IMR-90 (cell line): ENCODE measurements around the gene NKAIN4. TPM values are rescaled to one million over a fixed set of nuclear protein-coding genes. Genes with fewer than 3 reads are reported as not detected.

ENCODE experiments used
- ATAC-seq: fragments of 200-7000 bp; cut with Tn5 transposase; 2 replicates; pipeline ENCODE4 v1.9.1; 2020; ENCODE audit warnings: low read depth, mild to moderate bottlenecking, moderate library complexity
- BruUV-seq: library from RNA; stranded (reverse); fragments of 400-500 nt; replicated peaks from 2 replicates; lab custom pipeline; 2021; lab: Mats Ljungman, UMichigan
- CTCF ChIA-PET: fragments of 300-600 bp; formaldehyde crosslinking; extraction: SDS; loops from one replicate; lab custom pipeline; 2021; ENCODE audit warnings: antibody characterized with exemption; lab: Yijun Ruan, JAX
- POLR2A ChIA-PET: fragments of 300-600 bp; sonication (Branson Sonifier 250); formaldehyde crosslinking; loops from one replicate; lab custom pipeline; 2022; ENCODE audit warnings: antibody characterized with exemption; ENCODE audit not compliant: unreplicated experiment; lab: Charles Lee
- DNase-seq: peaks from one replicate; pipeline ENCODE4 v3.0.0; 2013
- H2AFZ ChIP-seq: replicated peaks from 2 replicates; pipeline ENCODE3; 2013; ENCODE audit warnings: low read length, mild to moderate bottlenecking; ENCODE audit not compliant: poor library complexity
- H2AK5ac ChIP-seq: 2 replicates; pipeline ENCODE4 v1.6.1; 2013; ENCODE audit warnings: low read depth, low read length, inconsistent platforms
- H2AK9ac ChIP-seq: replicated peaks from 2 replicates; pipeline ENCODE3; 2013; ENCODE audit warnings: mild to moderate bottlenecking, low read depth, low read length, moderate library complexity; ENCODE audit not compliant: poor library complexity
- H2BK120ac ChIP-seq: 2 replicates; pipeline ENCODE4 v1.6.1; 2013; ENCODE audit warnings: low read depth, low read length, inconsistent platforms
- H2BK15ac ChIP-seq: 3 replicates; pipeline ENCODE4 v1.6.1; 2013; ENCODE audit warnings: low read depth, low read length, inconsistent platforms
- H2BK20ac ChIP-seq: 2 replicates; pipeline ENCODE4 v1.6.1; 2013; ENCODE audit warnings: low read depth, mild to moderate bottlenecking, inconsistent platforms, low read length, moderate library complexity
- H2BK5ac ChIP-seq: 2 replicates; pipeline ENCODE4 v1.6.1; 2013; ENCODE audit warnings: mild to moderate bottlenecking, low read depth, low read length, inconsistent platforms; ENCODE audit not compliant: poor library complexity, severe bottlenecking
- H3K14ac ChIP-seq: replicated peaks from 2 replicates; pipeline ENCODE4 v1.6.1; 2013; ENCODE audit warnings: low read depth, low read length, inconsistent platforms
- H3K18ac ChIP-seq: 2 replicates; pipeline ENCODE4 v1.6.1; 2013; ENCODE audit warnings: low read depth, low read length, control low read depth
- H3K23ac ChIP-seq: 2 replicates; pipeline ENCODE4 v1.6.1; 2013; ENCODE audit warnings: low read depth, low read length, inconsistent platforms
- H3K27ac ChIP-seq: 2 replicates; pipeline ENCODE4 v1.5.1; 2013; ENCODE audit warnings: mild to moderate bottlenecking, control low read depth, low read length; ENCODE audit not compliant: insufficient read depth
- H3K27me3 ChIP-seq: 2 replicates; pipeline ENCODE4 v1.6.1; 2013; ENCODE audit warnings: low read length; ENCODE audit not compliant: control insufficient read depth, insufficient read depth
- H3K36me3 ChIP-seq: 2 replicates; pipeline ENCODE4 v1.6.1; 2013; ENCODE audit warnings: low read length, mixed read lengths; ENCODE audit not compliant: control insufficient read depth, insufficient read depth
- H3K4ac ChIP-seq: 2 replicates; pipeline ENCODE4 v1.6.1; 2013; ENCODE audit warnings: low read depth, low read length, inconsistent platforms
- H3K4me1 ChIP-seq: 2 replicates; pipeline ENCODE4 v1.6.1; 2013; ENCODE audit warnings: low read length, mixed read lengths; ENCODE audit not compliant: control insufficient read depth, insufficient read depth
- H3K4me2 ChIP-seq: 2 replicates; pipeline ENCODE4 v1.6.1; 2013; ENCODE audit warnings: low read depth, mild to moderate bottlenecking, control low read depth, low read length, moderate library complexity
- H3K4me3 ChIP-seq: 2 replicates; pipeline ENCODE4 v1.5.1; 2013; ENCODE audit warnings: low read depth, mild to moderate bottlenecking, control low read depth, low read length, moderate library complexity; ENCODE audit not compliant: insufficient read depth
- H3K56ac ChIP-seq: 2 replicates; pipeline ENCODE4 v1.6.1; 2013; ENCODE audit warnings: low read length, inconsistent platforms; ENCODE audit not compliant: insufficient read depth; ENCODE audit errors: extremely low read depth
- H3K79me1 ChIP-seq, 2 experiments: 2 replicates each; pipeline ENCODE4 v1.6.1; 2013; ENCODE audit warnings: low read length in 2 of 2, inconsistent platforms in 1 of 2, low read depth in 1 of 2
- H3K9ac ChIP-seq: 2 replicates; pipeline ENCODE4 v1.6.1; 2013; ENCODE audit warnings: low read depth, low read length, control low read depth
- H3K9me1 ChIP-seq: 2 replicates; pipeline ENCODE4 v1.6.1; 2013; ENCODE audit warnings: low read length, inconsistent platforms; ENCODE audit not compliant: insufficient read depth
- H3K9me3 ChIP-seq: 2 replicates; pipeline ENCODE4 v1.6.1; 2013; ENCODE audit warnings: low read length; ENCODE audit not compliant: control insufficient read depth, insufficient read depth
- H4K20me1 ChIP-seq: 2 replicates; pipeline ENCODE4 v1.6.1; 2013; ENCODE audit warnings: low read length, inconsistent platforms; ENCODE audit not compliant: insufficient read depth
- H4K5ac ChIP-seq: 2 replicates; pipeline ENCODE4 v1.6.1; 2013; ENCODE audit warnings: mild to moderate bottlenecking, low read depth, low read length, control low read depth
- H4K8ac ChIP-seq, 2 experiments: 2 replicates each; pipeline ENCODE4 v1.6.1; 2013; ENCODE audit warnings: low read depth in 2 of 2, low read length in 2 of 2, control low read depth in 1 of 2, inconsistent platforms in 1 of 2
- H4K91ac ChIP-seq: 2 replicates; pipeline ENCODE4 v1.6.1; 2013; ENCODE audit warnings: low read depth, low read length, inconsistent platforms; ENCODE audit not compliant: insufficient read depth
- BHLHE40 ChIP-seq: fragments of 150-350 bp; IDR thresholded peaks from 2 replicates; pipeline ENCODE4 v1.6.1; 2016; ENCODE audit warnings: mild to moderate bottlenecking, low read depth, low read length
- CEBPB ChIP-seq: IDR thresholded peaks from 2 replicates; pipeline ENCODE4 v1.6.1; 2012; ENCODE audit warnings: low read depth, low read length, improper control_type of control experiment
- CHD1 ChIP-seq: IDR thresholded peaks from 2 replicates; pipeline ENCODE4 v1.6.1; 2012; ENCODE audit warnings: low read depth, low read length, improper control_type of control experiment
- CTCF ChIP-seq: conservative IDR thresholded peaks from 2 replicates; pipeline ENCODE4 v1.5.1; 2012; ENCODE audit warnings: mild to moderate bottlenecking, low read depth, low read length, improper control_type of control experiment
- ELK1 ChIP-seq: fragments of 150-350 bp; IDR thresholded peaks from 2 replicates; pipeline ENCODE4 v1.6.1; 2016; ENCODE audit warnings: low read depth, mild to moderate bottlenecking, low read length, moderate library complexity, borderline replicate concordance
- FOS ChIP-seq: fragments of 150-350 bp; IDR thresholded peaks from 2 replicates; pipeline ENCODE4 v1.6.1; 2016; ENCODE audit warnings: low read depth, low read length
- MAFK ChIP-seq: IDR thresholded peaks from 2 replicates; pipeline ENCODE4 v1.6.1; 2012; ENCODE audit warnings: low read depth, low read length, improper control_type of control experiment
- MAZ ChIP-seq: IDR thresholded peaks from 2 replicates; pipeline ENCODE4 v1.6.1; 2012; ENCODE audit warnings: low read depth, mild to moderate bottlenecking, low read length, improper control_type of control experiment, moderate library complexity, borderline replicate concordance
- MXI1 ChIP-seq: IDR thresholded peaks from 2 replicates; pipeline ENCODE4 v1.6.1; 2012; ENCODE audit warnings: low read depth, mild to moderate bottlenecking, low read length, moderate library complexity, borderline replicate concordance
- NFE2L2 ChIP-seq: fragments of 150-350 bp; IDR thresholded peaks from 2 replicates; pipeline ENCODE4 v1.6.1; 2016; ENCODE audit warnings: low read depth, mild to moderate bottlenecking, low read length
- POLR2A ChIP-seq: IDR thresholded peaks from 2 replicates; pipeline ENCODE4 v1.6.1; 2012; ENCODE audit warnings: mild to moderate bottlenecking, low read depth, low read length
- RAD21 ChIP-seq: IDR thresholded peaks from 2 replicates; pipeline ENCODE4 v1.6.1; 2012; ENCODE audit warnings: low read length, improper control_type of control experiment
- RCOR1 ChIP-seq: IDR thresholded peaks from 2 replicates; pipeline ENCODE4 v1.6.1; 2012; ENCODE audit warnings: mild to moderate bottlenecking, low read length, improper control_type of control experiment; ENCODE audit not compliant: insufficient replicate concordance
- RFX5 ChIP-seq: IDR thresholded peaks from 2 replicates; pipeline ENCODE4 v1.8.0; 2012; ENCODE audit warnings: low read depth, mild to moderate bottlenecking, low read length, moderate library complexity
- SMC3 ChIP-seq: fragments of 150-350 bp; IDR thresholded peaks from 2 replicates; pipeline ENCODE4 v1.6.1; 2016; ENCODE audit warnings: low read depth, mild to moderate bottlenecking, antibody characterized with exemption, low read length, moderate library complexity
- USF2 ChIP-seq: fragments of 150-350 bp; IDR thresholded peaks from 2 replicates; pipeline ENCODE4 v1.6.1; 2017; ENCODE audit warnings: mild to moderate bottlenecking, antibody characterized with exemption, low read length, low read depth
- WGBS, 2 experiments: methylation state at CpG; one replicate each; pipeline versions ENCODE4 v1.1.5 to v1.1.7; 2013; ENCODE audit warnings: missing lambda C conversion rate in 2 of 2; ENCODE audit not compliant: insufficient read length in 1 of 2; ENCODE audit errors: extremely low coverage in 2 of 2; 5-methylcytosine and 5-hydroxymethylcytosine counted together
- dilution Hi-C: fragments of 300-500 bp; cut with HindIII; formaldehyde crosslinking; loops from one replicate; pipeline ENCODE4 v1.14.3; 2018; ENCODE audit warnings: low sequenced_read_pairs; ENCODE audit not compliant: unreplicated experiment
- in situ Hi-C: fragments of 300-500 bp; cut with MboI; formaldehyde crosslinking; loops from 3 replicates; pipeline ENCODE4 v1.14.3; 2019; ENCODE audit warnings: low sequenced_read_pairs, inconsistent platforms, mixed read lengths
- intact Hi-C: fragments of 100-400 bp; cut with micrococcal nuclease; formaldehyde crosslinking; loops from 2 replicates; pipeline ENCODE4 v1.10.0; 2022
- polyA plus RNA-seq, 3 experiments: library from polyadenylated mRNA; depleted of rRNA; stranded (reverse); fragments of >200 nt; gene quantifications; 2 replicates each; pipeline ENCODE4 v1.2.3, GENCODE V29; 2012; ENCODE audit warnings: low replicate concordance in 1 of 3
- total RNA-seq: library from RNA; depleted of rRNA; stranded (reverse); fragments of >200 nt; gene quantifications from 2 replicates; pipeline ENCODE4 v1.2.3, GENCODE V29; 2012

NKAIN4 gene
- total and polyA plus RNA-seq, 2 of the 4 experiments (the other 2 are of a cell fraction), result not detected

GRCh38 chr20:63283397-63284082 is 29.3 kb upstream of the NKAIN4 start:
- in situ Hi-C loops, result no loop called here
- H3K27me3 ChIP-seq, result no peaks in the 10 kb centered on the region
- H3K27ac ChIP-seq, result no peak overlapping the region
- no peak overlapping the region for H3K14ac ChIP-seq
- H3K56ac ChIP-seq, result no peak overlapping the region
- no peak overlapping the region for H2AK5ac ChIP-seq
- no peak overlapping the region for H2AK9ac ChIP-seq
- H2BK15ac ChIP-seq, result no peak overlapping the region
- H3K18ac ChIP-seq, result no peak overlapping the region
- H2AFZ ChIP-seq, result no peak overlapping the region
- dilution Hi-C loops, result no loop called here
- no peak overlapping the region for H3K23ac ChIP-seq
- H3K4ac ChIP-seq, result no peak overlapping the region
- H4K8ac ChIP-seq, result no peak overlapping the region
- ATAC-seq (no peak), DNase-seq (no peak)
- peaks cover 52% of the 10 kb centered on the region for H4K20me1 ChIP-seq
- no peak overlapping the region for H3K9ac ChIP-seq
- H2BK20ac ChIP-seq, result no peak overlapping the region
- no peaks in the 10 kb centered on the region for H3K9me1 ChIP-seq
- H2BK120ac ChIP-seq, result no peak overlapping the region
- BruUV-seq, result no TSS peak
- no peak overlapping the region for H3K4me2 ChIP-seq
- no peaks in the 10 kb centered on the region for H3K9me3 ChIP-seq
- no peaks in the 10 kb centered on the region for H3K4me1 ChIP-seq
- H3K4me3 ChIP-seq, result no peak overlapping the region
- no peak overlapping the region for H2BK5ac ChIP-seq
- H3K36me3 ChIP-seq, result peaks cover 82% of the 10 kb centered on the region
- peaks cover 10 to 28% of the 10 kb centered on the region in 2 experiments for H3K79me1 ChIP-seq
- WGBS, 2 experiments, result 91% methylated on average over 29 of the region's 33 CpGs; no CpG with 5 or more reads in 1 of the 2 experiments
- intact Hi-C loops, result no loop called here
- TF ChIP-seq RCOR1 (no peak), CTCF (no peak), BHLHE40 (no peak), USF2 (no peak), CHD1 (no peak), RAD21 (no peak), NFE2L2 (no peak), RFX5 (no peak), MAFK (no peak), FOS (no peak), POLR2A (no peak), CEBPB (no peak), MXI1 (no peak), MAZ (no peak), ELK1 (no peak), SMC3 (no peak)
- ChIA-PET CTCF (no interaction called here), POLR2A (no interaction called here)
- no peak overlapping the region for H4K5ac ChIP-seq
- no peak overlapping the region for H4K91ac ChIP-seq
